Adrenal gland (tissue), 5 donors: ENCODE measurements around the gene SAMD4A.

Experiments
- CTCF ChIP-seq, 6 experiments: fragments of 450-650 bp in 4 of 6; fragments of 200-600 bp in 2 of 6; sonication (generic) in 1 of 6; IDR thresholded peaks; 1 replicate in 5 of 6; 2 replicates in 1 of 6; pipeline versions ENCODE4 v1.5.1 to v1.8.0; 2016 to 2021; ENCODE audit warnings: antibody characterized with exemption in 6 of 6, mild to moderate bottlenecking in 2 of 6, moderate library complexity in 1 of 6
- POLR2A ChIP-seq, 2 donors: fragments of 450-650 bp; IDR thresholded peaks; one replicate each; pipeline ENCODE4 v1.6.1; 2017; ENCODE audit warnings: antibody characterized with exemption in 2 of 2, mild to moderate bottlenecking in 2 of 2, moderate library complexity in 1 of 2
- donor health status: DM: no; HTN: no; CAD: no.

DNA sequence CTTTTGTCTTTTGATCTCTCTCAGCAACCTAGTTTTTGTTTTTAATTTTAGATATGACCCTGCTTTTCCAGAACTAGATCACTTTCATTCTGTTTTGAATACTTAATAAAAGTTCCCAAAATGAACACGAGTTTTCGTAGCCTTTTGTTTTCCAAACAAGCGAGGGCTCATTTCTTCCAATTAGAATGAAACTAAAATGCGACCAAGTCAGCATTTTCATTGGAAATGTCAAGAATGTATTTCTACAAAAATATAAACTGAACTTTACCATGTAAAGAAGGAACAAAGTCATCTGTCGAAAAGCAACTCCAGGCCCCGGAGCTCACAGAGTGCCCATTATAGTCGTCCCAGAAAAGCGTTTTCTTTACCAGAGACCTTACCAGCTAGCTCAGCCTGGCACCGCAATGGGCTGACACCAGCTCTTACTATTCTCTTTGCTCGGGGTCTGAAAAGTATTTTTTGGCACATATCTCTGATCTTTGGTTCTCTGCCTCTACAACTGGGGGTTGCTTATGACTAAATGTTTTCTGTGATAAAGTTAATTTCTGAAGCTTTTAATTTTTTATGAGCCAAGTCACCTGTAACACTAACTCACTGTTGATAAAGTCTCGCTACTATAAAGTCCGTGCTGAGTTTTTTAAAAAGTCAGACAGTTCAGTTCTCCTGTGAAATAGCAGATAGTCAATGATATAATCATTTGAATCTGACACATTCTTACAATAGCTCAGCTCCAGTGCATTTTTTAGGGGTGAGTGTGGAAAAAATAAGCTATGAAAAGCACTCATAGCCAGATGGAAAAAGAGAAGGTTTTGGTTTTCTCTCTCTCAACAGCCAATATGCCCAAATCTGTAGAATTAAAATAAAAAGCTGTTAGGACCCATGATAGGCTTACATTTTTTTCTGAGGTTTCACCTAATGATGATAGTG lies 43.4 kb downstream of the SAMD4A start:
- no peak for TF ChIP-seq CTCF (IDR thresholded peaks at IDR 0.05)
- no peak for TF ChIP-seq POLR2A (IDR thresholded peaks at IDR 0.05)
